Fibroblast of skin of scalp (primary cell): ENCODE results near the gene TMEM107.

Source experiments
- DNase-seq: peaks from one replicate; pipeline ENCODE4 v3.0.0-alpha.2; 2013

Gene TMEM107

DNA sequence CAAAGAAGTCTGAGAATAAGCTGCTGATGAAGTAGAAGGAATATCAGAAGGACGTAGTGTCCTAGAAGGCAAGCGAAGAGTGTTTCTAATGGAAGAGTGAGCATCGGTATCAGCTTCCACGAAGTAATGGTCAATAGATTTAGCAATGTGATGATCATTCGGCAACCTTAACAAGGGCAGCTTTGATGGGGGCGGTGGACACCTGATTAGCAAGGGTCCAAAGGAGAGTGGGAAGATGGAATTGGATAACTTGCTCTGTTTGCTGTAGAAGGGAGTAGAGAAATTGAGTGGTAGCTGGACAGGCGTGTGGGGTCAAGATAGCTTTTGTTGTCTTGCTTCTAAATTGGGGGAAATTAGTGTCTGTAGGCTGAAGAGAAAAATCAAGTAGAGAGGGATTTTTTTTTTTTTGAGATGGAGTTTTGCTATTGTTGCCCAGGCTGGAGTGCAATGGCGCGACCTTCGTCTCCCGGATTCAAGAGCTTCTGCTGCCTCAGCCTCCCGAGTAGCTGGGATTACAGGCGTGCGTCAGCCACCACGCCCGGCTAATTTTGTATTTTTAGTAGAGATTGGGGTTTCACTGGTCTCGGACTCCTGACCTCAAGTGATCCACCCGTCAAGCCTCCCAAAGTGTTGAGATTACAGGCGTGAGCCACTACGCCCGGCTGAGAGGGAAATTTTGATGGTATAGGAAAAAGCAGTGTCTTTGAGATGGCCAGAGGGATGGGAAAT, 38.4 kb downstream of the TMEM107 start:
- DNase-seq: no peak

DNA sequence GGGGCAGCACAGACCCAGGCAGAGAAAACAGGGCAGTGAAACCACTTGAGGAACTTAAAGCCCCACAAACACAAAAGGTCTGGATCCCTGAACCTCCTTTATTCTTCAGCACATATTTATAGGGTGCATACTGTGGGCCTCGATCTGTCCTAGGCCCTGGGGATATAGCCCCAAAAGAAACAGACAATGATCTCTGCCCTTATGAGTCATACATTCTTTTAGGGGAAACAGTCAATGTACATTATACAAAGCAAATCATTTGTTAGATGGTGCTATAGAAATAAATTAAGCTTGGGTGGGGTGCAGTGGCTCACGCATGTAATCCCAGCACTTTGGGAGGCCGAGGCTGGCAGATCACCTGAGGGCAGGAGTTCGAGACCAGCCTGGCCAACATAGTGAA, 42.2 kb downstream of the TMEM107 start:
- no peak for DNase-seq

GRCh38 chr17:8133399-8133798, 42.8 kb downstream of the TMEM107 start:
- no peak for DNase-seq

DNA sequence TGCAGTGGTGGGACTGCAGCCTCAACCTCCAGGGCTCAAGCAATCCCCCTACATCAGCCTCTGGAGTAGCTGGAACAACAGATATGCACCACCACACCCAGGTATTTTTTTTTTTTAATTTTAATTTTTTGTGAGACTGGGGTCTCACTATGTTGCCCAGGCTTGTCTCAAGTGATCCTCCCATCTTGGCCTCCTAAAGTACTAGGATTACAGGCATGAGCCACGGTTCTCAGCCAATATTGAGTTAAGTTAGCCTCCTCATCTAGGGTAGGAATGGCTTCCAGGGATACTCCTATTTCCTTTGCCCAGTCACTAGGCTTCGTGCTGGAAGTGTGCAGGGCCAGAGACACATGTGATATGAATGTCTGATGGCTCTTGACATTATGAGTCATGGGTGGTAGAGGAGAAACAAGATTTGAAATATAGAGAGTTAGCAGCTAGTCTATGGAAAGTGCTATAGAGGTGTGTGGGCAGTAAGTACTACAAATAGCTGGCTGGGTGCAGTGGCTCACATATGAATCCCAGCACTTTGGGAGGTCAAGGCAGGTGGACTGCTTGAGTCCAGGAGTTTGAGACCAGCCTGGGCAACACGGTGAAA, 44.2 kb downstream of the TMEM107 start:
- no peak for DNase-seq

DNA sequence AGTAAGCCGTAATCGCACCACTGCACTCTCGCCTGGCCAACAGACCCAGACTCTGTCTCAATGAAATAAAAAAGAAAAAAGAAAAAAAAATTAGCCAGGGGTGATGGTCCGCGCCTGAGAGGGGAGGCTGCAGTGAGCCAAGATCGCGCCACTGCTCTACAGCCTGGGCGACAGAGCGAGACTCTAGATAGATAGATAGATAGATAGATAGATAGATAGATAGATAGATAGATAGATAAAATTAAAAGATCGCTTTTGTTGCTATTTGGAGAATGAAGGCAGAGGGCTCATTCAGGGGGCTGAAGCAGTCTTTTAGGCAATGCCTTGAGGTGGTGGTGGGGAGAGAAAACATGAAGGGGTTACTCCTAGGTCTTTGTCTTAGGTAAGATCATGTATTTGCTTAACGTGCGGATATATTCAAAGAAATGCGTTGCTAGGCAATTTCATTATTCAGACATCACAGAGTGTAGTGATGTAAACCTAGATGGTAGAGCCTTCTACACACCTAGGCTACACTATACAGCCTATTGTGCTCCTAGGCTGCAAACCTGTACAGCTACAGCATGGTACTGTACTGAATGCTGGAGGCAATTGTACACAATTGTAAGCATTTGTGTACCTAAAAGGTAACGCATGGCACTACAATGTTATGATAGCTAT, 47.9 kb downstream of the TMEM107 start:
- no peak for DNase-seq

DNA sequence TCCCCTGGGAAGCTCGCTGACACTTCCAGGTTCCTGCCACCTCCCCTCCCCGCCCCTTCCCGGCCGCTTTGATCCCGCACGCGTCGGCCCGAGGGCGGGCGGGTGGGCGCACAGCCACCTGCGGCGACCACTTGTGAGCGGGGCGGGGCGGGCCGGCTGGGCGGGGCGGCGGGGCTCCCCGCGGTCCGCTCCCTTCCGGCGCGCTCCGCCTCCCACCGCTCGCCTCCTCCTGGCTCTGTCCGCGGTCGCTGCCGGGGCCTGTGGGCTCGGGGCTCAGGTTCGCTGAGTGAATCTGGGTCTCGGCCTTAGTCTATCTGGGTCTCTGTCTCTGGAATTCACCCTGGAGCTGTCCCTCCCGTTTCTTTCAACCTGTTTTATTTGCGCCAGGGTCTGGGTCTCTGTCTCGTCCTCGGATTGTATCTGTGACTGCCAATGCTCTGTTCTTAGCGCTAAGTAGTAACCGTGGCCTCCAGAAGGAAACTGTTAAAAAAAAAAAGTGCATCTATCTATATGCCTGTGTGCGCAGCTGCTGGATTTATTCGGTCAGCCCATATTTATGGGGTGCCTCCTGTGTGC, 49.6 kb downstream of the TMEM107 start:
- peak; percentile 37 for DNase-seq

GRCh38 chr17:8125947-8126490, 50.2 kb downstream of the TMEM107 start:
- DNase-seq: no peak

GRCh38 chr17:8125154-8125946, 50.8 kb downstream of the TMEM107 start:
- DNase-seq: peak; percentile 78

DNA sequence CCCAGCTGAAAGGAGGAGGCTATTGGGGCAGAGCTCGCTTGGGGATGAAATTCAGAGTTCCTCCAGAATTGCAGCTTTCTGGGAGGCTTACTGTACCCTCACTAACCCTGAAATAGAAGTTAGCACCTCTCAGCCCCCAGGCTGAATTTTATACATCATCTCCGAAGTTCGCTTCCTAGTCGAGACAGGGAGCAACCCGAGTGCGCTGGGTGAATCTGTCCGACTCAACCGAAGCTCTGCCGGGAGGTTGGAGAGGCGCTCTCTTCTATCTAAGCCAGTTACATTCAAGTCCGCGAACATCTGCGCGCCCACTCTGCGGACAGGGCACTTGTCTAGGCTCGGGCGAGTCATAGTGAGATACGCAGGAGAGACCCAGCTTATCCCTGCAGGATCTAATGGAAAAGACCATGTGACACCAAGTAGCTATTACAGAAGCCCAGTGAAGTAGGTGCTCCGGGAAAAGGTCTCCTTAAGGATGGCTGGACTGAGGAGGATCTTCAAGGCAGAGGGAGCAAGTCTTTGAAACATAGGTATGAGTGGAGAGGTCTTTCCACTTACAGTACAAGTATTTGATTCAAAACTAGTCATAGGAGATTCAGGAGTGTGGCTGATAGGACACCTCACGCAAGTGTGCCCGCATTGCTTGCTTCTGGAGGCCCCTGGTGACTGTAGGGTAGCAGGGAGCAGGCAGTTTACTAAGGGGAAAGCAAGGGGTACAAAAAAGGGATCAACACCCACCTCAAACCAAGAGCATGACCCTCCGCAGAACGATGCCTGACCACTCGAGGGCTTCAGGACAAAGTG, 51.6 kb downstream of the TMEM107 start:
- DNase-seq: no peak

DNA sequence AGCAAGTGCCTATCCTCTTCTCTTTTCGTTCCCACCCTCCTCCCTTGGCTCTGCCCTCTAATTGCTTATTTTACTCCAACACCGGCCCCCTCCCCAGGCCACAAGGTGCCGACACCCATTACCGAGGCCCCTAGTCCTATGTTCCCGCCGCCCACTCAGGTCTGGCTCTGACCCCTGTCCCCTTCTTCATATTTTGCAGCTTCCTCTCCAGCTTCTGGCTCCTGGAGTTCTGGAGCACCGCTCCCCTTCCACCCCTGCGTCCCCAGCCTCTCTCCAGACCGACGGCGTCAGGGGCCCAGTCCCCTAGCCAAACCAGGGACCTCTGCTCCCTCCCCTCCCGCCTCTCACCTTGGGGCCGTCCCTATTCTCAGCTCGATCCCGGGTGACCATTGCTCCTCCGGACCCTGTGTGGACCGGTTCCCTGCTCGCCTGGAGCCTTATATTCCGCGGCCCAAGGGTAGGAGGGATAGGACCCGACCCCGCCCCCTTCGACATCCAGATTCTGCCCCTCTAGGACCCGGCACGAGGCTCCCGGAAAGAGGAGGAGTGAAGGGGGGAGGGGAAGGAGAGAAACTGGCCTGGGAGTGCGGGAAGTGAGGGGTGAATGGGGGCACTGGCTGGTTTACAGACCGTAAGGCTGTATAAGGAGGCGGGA, 52.4 kb downstream of the TMEM107 start, which contains the start of gene HES7:
HES7 (minus strand) TSS at position 412 of the 655 bp plus-strand sequence; CDS start at position 390, 22 bp downstream.
- peak; percentile 36 for DNase-seq

- DNase-seq: peak; percentile 24
Measured at GRCh38 chr17:8122924-8123694, 53.1 kb downstream of the TMEM107 start.
